ENCODE results near the gene LMBR1. TPM values are rescaled to one million over a fixed set of nuclear protein-coding genes. Genes with fewer than 3 reads are reported as not detected.
A peak's percentile ranks its signal among the peaks of the same experiment; 100 is the strongest.
"Not testable (repeated sequence)": the region's sequence is repeated elsewhere in the genome, so short reads cannot be mapped to it uniquely, and the experiment has no call there.

LMBR1 gene
- total and polyA plus RNA-seq, 2 donors (not counting 3 experiments of a cell fraction or from before 2014, with no cell fraction given), result 14.0 to 72.9 TPM

GRCh38 chr7:156903232-156903909, 10.4 kb upstream of the LMBR1 start:
- dilution Hi-C loops (cut with MboI; ENCODE audit: extremely low pct_ligation_motif_present, low sequenced_read_pairs) (no loop called here), intact Hi-C loops (cut with micrococcal nuclease) (loop anchor here (1.0 to 2.0 kb wide), 2 partner anchors 10 to 235 kb away; partner anchors contain the start of genes LMBR1 and UBE3C)
- peak overlapping the region; percentile 49 for H2AFZ ChIP-seq (ENCODE audit: low read depth, low read length)
- H3K9me3 ChIP-seq (replicated peaks; ENCODE audit: control insufficient read depth, insufficient read depth, low read length), result no peaks in the 10 kb centered on the region
- TSS peak; percentile 70 for BruUV-seq (replicated peaks)
- no peaks in the 10 kb centered on the region for H3K36me3 ChIP-seq (ENCODE audit: control insufficient read depth in 2 of 2, extremely low read depth in 1 of 2, insufficient read depth in 2 of 2, low read length in 2 of 2)
- H3K9ac ChIP-seq (replicated peaks; ENCODE audit: extremely low read depth, insufficient read depth, low read length), result peak overlapping the region; percentile 28
- H3K9me1 ChIP-seq (replicated peaks; ENCODE audit: control insufficient read depth, extremely low read depth, insufficient read depth, low read length), result no peaks in the 10 kb centered on the region
- DNase-seq (ENCODE audit: low read depth, low spot score) (peak; percentile 81), FAIRE-seq (peak; percentile 98)
- ChIA-PET POLR2A (no interaction called here), CTCF (interaction anchor here (0.7 to 3.0 kb wide), 2 partner anchors 10 to 46 kb away, joined by 4 to 17 read pairs; partner anchors contain the start of genes LMBR1 and NOM1)
- peak overlapping the region; percentile 53 for H3K4me2 ChIP-seq (ENCODE audit: insufficient read depth, low read length)
- no peaks in the 10 kb centered on the region for H3K79me2 ChIP-seq (ENCODE audit: control insufficient read depth, insufficient read depth, low read length)
- TF ChIP-seq POLR2AphosphoS5 (IDR thresholded peaks at IDR 0.05; ENCODE audit: insufficient read depth, low read depth, low read length) (peak; percentile 88), GATA2 (IDR thresholded peaks at IDR 0.05; ENCODE audit: insufficient read depth, insufficient read length, low read depth, low read length) (no peak), CTCF (IDR thresholded peaks at IDR 0.05; ENCODE audit: extremely low read depth in 1 of 2, insufficient read depth in 1 of 2, low read depth in 1 of 2, low read length in 2 of 2) (no peak), JUN (IDR thresholded peaks at IDR 0.05; ENCODE audit: borderline replicate concordance, insufficient read depth, insufficient read length, low read depth) (peak; percentile 67), POLR2A (IDR thresholded peaks at IDR 0.05; ENCODE audit: low read depth, low read length) (peak; percentile 34), MAX (IDR thresholded peaks at IDR 0.05; ENCODE audit: insufficient read depth, insufficient read length) (no peak), FOS (IDR thresholded peaks at IDR 0.05; ENCODE audit: borderline replicate concordance, insufficient read depth, low read length) (peak; percentile 82)
- H4K20me1 ChIP-seq (replicated peaks; ENCODE audit: control insufficient read depth, extremely low read depth, insufficient read depth, low read length), result no peaks in the 10 kb centered on the region
- no peaks in the 10 kb centered on the region for H3K27me3 ChIP-seq (ENCODE audit: control insufficient read depth in 2 of 2, insufficient read depth in 2 of 2, low read length in 2 of 2)
- no peak overlapping the region for H3K4me3 ChIP-seq (replicated peaks in 1 of 3; ENCODE audit: insufficient read depth in 1 of 3, low read depth in 1 of 3, low read length in 3 of 3)
- peaks cover 14% of the 10 kb centered on the region for H3K4me1 ChIP-seq (ENCODE audit: control insufficient read depth, extremely low read depth, insufficient read depth, low read length)
- H3K27ac ChIP-seq (ENCODE audit: insufficient read depth, low read depth, low read length), result peak overlapping the region; percentile 80

- H3K4me3 ChIP-seq (replicated peaks in 1 of 3; ENCODE audit: insufficient read depth in 1 of 3, low read depth in 1 of 3, low read length in 3 of 3); intact Hi-C loops (cut with micrococcal nuclease); H3K27ac ChIP-seq (ENCODE audit: insufficient read depth, low read depth, low read length); dilution Hi-C loops (cut with MboI; ENCODE audit: extremely low pct_ligation_motif_present, low sequenced_read_pairs); H4K20me1 ChIP-seq (replicated peaks; ENCODE audit: control insufficient read depth, extremely low read depth, insufficient read depth, low read length); H3K4me2 ChIP-seq (ENCODE audit: insufficient read depth, low read length); H3K27me3 ChIP-seq (ENCODE audit: control insufficient read depth in 2 of 2, insufficient read depth in 2 of 2, low read length in 2 of 2); POLR2A ChIA-PET; H3K9me3 ChIP-seq (replicated peaks; ENCODE audit: control insufficient read depth, insufficient read depth, low read length); H3K79me2 ChIP-seq (ENCODE audit: control insufficient read depth, insufficient read depth, low read length); DNase-seq (ENCODE audit: low read depth, low spot score); H3K9ac ChIP-seq (replicated peaks; ENCODE audit: extremely low read depth, insufficient read depth, low read length); FAIRE-seq; BruUV-seq (replicated peaks); CTCF ChIA-PET; H2AFZ ChIP-seq (ENCODE audit: low read depth, low read length); H3K36me3 ChIP-seq (ENCODE audit: control insufficient read depth in 2 of 2, extremely low read depth in 1 of 2, insufficient read depth in 2 of 2, low read length in 2 of 2); H3K9me1 ChIP-seq (replicated peaks; ENCODE audit: control insufficient read depth, extremely low read depth, insufficient read depth, low read length): not testable (repeated sequence)
- H3K4me1 ChIP-seq (ENCODE audit: control insufficient read depth, extremely low read depth, insufficient read depth, low read length), result peaks cover 21% of the 10 kb centered on the region
Measured at GRCh38 chr7:156900093-156900492, 7.1 kb upstream of the LMBR1 start.

Measured in endothelial cell of umbilical vein (primary cell).